Neutrophil (primary cell): ENCODE data around the gene PLIN5.

ENCODE experiments used
- H3K27ac ChIP-seq: fragments of 200-600 bp; sonication (generic); 2 replicates; pipeline ENCODE4 v1.5.1; 2016; ENCODE audit warnings: mild to moderate bottlenecking, moderate library complexity
- H3K27me3 ChIP-seq: fragments of 200-600 bp; sonication (generic); 2 replicates; pipeline ENCODE4 v1.6.0; 2016; ENCODE audit warnings: mild to moderate bottlenecking
- H3K36me3 ChIP-seq: fragments of 200-600 bp; sonication (generic); 2 replicates; pipeline ENCODE4 v1.5.1; 2017
- H3K4me1 ChIP-seq, 2 experiments: fragments of 200-600 bp in 1 of 2; sonication (generic) in 1 of 2; 1 replicate in 1 of 2; 2 replicates in 1 of 2; pipeline versions ENCODE4 v1.5.1 to v1.6.1; 2013 to 2016; ENCODE audit warnings: low read depth in 1 of 2, low read length in 1 of 2, mild to moderate bottlenecking in 1 of 2, moderate library complexity in 1 of 2; ENCODE audit not compliant: control insufficient read depth in 1 of 2, insufficient read depth in 1 of 2
- H3K4me3 ChIP-seq, 2 experiments: fragments of 200-600 bp in 1 of 2; sonication (generic) in 1 of 2; 1 replicate in 1 of 2; 2 replicates in 1 of 2; pipeline ENCODE4 v1.5.1; 2013 to 2016; ENCODE audit warnings: low read depth in 1 of 2, low read length in 1 of 2, mild to moderate bottlenecking in 1 of 2, moderate library complexity in 1 of 2
- H3K9me3 ChIP-seq: fragments of 200-600 bp; sonication (generic); 2 replicates; pipeline ENCODE4 v1.5.1; 2016
- TF ChIP-seq, protein P1 (sequence below): fragments of 200-600 bp; sonication (generic); IDR thresholded peaks from 2 replicates; pipeline ENCODE4 v1.5.1; 2016; ENCODE audit warnings: antibody characterized with exemption

The PLIN5 gene

DNA sequence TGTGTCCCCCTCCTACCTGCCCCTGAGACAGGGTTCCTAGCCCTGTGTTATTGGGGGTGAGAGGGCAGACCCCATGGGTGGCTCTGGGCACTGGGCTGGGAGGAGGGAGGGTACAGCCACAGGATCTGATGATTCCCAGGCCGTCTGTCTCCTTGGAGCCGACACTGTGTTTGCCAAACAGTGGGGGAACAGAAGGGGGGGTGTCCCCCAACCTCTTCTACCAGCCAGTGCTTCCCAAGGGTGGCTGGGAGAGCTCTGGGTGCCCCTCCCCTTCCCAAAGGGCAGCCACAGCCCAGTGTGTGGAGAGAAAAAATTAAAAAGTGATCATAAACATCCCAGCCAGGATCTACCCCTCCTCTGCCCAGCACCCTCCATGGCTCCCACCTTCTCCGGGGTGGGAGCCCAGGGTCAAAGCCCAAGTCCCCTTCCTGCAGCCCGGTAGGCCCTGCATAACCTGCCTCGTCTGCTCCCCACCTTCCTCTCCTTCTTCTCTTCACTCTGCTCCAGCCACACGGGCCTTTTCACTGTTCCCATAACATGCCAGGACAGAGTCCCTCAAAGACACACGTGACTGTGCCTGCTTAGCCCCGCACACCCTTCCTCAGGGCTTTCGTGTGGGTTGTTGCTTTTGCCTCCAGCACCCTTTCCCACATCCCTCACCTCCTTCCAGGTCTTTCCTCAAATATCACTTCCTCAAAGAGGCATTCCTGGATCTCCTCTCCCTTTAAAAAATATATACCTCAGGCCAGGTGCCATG is 15.3 kb downstream of the PLIN5 start:
- Histone ChIP-seq H3K4me1 (peaks cover 14 to 18% of the 10 kb centered on the region in 2 experiments), H3K4me3 (no peak overlapping the region), H3K27ac (no peak overlapping the region), H3K27me3 (no peaks in the 10 kb centered on the region), H3K9me3 (no peaks in the 10 kb centered on the region), H3K36me3 (peaks cover 51% of the 10 kb centered on the region)
- TF ChIP-seq, protein P1, sequence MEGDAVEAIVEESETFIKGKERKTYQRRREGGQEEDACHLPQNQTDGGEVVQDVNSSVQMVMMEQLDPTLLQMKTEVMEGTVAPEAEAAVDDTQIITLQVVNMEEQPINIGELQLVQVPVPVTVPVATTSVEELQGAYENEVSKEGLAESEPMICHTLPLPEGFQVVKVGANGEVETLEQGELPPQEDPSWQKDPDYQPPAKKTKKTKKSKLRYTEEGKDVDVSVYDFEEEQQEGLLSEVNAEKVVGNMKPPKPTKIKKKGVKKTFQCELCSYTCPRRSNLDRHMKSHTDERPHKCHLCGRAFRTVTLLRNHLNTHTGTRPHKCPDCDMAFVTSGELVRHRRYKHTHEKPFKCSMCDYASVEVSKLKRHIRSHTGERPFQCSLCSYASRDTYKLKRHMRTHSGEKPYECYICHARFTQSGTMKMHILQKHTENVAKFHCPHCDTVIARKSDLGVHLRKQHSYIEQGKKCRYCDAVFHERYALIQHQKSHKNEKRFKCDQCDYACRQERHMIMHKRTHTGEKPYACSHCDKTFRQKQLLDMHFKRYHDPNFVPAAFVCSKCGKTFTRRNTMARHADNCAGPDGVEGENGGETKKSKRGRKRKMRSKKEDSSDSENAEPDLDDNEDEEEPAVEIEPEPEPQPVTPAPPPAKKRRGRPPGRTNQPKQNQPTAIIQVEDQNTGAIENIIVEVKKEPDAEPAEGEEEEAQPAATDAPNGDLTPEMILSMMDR, result no peak

DNA sequence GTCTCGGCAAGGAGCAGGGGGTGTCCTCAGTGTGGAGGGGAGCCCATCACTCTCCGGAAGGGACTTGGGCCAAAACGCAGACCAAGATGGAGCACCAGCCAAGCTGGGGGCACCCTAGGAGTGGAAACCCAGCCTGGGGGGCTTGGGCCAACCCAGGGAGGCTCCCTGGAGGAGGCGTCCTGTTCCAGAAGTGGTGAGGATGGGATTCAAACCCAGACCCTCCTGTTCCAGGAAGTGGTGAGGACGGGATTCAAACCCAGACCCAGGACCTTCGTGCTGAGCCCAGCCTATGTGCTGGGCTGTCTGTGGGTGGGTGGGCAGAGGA is 15.9 kb downstream of the PLIN5 start:
- H3K27ac ChIP-seq, result no peak overlapping the region
- H3K27me3 ChIP-seq, result no peaks in the 10 kb centered on the region
- no peak overlapping the region for H3K4me3 ChIP-seq
- peaks cover 14 to 18% of the 10 kb centered on the region in 2 experiments for H3K4me1 ChIP-seq
- no peaks in the 10 kb centered on the region for H3K9me3 ChIP-seq
- TF ChIP-seq, protein P1, result no peak
- H3K36me3 ChIP-seq, result peaks cover 47% of the 10 kb centered on the region

DNA sequence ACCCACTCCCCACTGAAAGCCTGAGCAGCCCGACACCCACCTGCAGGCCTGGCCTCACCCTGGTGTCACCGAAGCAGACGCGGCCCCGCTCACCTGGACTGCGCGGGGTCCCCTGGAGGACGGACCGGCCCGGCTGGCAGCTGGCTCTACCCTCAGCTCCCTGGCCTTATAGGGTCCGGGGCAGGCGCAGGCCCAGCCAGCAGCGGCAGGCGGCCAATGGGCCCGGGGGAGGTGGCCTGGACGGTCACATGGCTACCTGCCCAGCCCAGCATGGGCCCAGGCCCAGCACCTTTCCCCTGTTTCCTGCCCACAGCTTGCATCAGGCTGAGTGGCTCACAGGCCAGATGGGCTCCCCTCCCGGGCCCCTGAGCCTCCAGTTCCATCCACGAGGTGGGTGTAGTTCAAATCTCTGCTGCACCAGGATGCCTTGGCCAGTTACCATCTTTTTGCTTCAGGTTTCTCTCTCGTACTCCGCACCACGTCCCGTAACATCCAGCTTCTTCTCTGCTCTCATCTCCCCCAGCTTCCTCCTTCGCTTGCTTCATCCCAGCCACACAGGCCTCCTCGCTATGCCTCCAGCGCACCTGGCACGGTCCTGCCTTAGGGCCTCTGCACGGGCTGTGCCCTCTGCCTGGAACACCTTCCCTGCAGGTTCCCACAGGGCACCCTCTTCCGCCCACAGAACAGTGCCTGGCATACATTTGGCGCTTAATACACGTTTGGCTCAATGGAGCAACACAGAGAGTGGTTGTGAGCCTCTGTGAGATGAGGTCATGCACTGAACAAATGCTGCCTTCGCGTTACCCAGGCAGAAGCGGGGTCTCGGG is 16.5 kb downstream of the PLIN5 start, which contains the start of gene PLIN4:
Gene PLIN4, minus strand, starts transcription at position 142 of the 827 bp plus-strand sequence. CDS start 214 bp downstream, outside the sequence.
- H3K27ac ChIP-seq, result peak within 1 kb of the TSS; percentile 29
- no peaks in the 10 kb centered on the region for H3K27me3 ChIP-seq
- TF ChIP-seq, protein P1, result no peak
- H3K9me3 ChIP-seq, result no peaks in the 10 kb centered on the region
- peaks cover 14 to 15% of the 10 kb centered on the region in 2 experiments for H3K4me1 ChIP-seq
- no peak within 1 kb of the TSS for H3K4me3 ChIP-seq
- H3K36me3 ChIP-seq, result peaks cover 44% of the 10 kb centered on the region

DNA sequence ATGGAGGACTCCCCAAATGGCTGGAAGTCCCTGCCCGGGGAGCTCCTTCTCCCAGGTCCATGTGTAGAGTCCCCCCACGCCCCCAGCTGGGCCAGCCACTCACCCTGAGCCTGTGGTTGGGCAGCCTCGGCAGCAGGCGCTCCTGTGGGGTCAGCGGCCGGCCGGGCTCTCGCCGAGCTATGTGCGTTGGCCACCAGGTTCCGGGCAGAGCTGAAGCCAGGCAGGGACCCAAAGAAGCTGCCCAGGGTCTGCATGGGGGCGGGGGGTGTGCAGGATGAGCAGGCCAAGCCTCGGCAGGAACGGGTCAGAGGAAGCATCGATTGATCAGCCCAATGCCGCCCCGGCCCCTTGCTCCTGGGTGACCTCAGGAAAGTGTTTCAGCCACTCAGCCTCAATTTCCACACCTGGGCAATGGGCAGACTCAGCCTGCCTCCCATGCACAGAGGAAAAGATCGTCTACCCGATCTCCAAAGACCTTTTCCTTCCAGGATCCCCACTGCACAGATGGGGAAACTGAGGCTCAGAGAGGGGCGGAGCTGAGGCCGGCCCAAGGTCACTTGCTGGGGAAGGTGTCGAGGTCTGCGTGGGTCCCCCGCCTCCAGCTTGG is 17.5 kb downstream of the PLIN5 start:
- H3K9me3 ChIP-seq, result no peaks in the 10 kb centered on the region
- peaks cover 44% of the 10 kb centered on the region for H3K36me3 ChIP-seq
- peaks cover 11 to 14% of the 10 kb centered on the region in 2 experiments for H3K4me1 ChIP-seq
- no peaks in the 10 kb centered on the region for H3K27me3 ChIP-seq
- TF ChIP-seq, protein P1, result no peak
- no peak overlapping the region for H3K4me3 ChIP-seq
- no peak overlapping the region for H3K27ac ChIP-seq

DNA sequence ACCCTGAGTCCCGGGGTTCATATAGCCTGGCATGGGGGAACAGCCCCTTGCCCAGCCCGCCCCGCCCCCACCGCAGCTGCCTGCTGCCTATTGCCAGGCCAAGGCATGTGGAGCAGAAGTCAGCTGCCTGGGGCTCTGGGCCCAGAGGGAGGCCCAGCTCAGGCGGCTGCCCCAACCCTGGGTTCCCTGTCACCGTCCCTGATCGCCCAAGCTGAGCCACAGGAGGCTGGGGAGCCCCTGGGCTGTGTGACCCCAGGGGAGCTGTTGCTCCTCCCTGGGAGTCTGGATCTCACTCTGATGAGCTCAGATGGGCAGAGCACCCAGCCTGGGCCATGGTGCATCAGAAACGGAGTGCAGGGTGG is 18.1 kb downstream of the PLIN5 start:
- Histone ChIP-seq H3K9me3 (no peaks in the 10 kb centered on the region), H3K4me3 (no peak overlapping the region), H3K27ac (no peak overlapping the region), H3K36me3 (peaks cover 42% of the 10 kb centered on the region), H3K27me3 (no peaks in the 10 kb centered on the region), H3K4me1 (peaks cover 11 to 14% of the 10 kb centered on the region in 2 experiments)
- TF ChIP-seq, protein P1, result no peak
